GM18502 (cell line): ENCODE measurements around the gene ADAMTS17.
"Not testable (repeated sequence)": the region's sequence is repeated elsewhere in the genome, so short reads cannot be mapped to it uniquely, and the experiment has no call there.

ENCODE experiments used
- ATAC-seq: cut with Tn5 transposase; IDR thresholded peaks from one replicate; pipeline ENCODE4 v1.9.1; 2021; ENCODE audit warnings: mild to moderate bottlenecking; ENCODE audit not compliant: unreplicated experiment, poor library complexity

Gene ADAMTS17

DNA sequence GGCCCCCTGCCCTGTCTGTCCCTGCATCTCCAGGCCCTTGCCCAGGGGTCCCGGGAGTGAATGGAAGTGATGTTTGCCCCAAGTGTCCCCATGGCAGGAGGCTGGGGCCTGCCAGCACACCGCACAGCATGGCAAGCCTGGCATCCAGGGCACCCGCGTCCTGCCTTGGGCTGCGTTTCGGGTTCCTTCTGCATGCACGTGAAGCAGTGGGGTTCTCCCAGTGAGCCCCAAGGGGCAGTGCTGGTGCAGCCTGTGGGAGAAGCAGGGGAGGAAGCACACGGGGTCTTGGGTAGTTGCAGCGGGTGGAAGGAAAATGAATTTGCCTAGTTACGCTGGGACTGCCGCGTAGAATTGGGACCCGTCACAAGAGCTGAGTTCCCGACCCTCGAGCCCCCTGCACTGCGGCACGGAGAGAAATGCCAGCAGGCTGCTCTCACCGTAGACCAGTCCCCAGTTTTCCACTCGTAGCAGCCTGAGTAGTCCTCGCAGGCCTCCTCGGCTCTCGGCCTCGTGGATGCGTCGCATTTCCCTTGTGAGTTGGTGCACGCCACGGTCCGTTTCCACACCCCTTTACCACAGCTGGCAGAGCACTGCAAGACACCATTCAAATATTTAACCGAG lies 349.1 kb downstream of the ADAMTS17 start:
- ATAC-seq = no peak

GRCh38 chr15:99989095-99989494 lies 352.7 kb downstream of the ADAMTS17 start:
- ATAC-seq = no peak

GRCh38 chr15:99987701-99988100 lies 354.1 kb downstream of the ADAMTS17 start:
- no peak for ATAC-seq

- ATAC-seq = no peak
Measured at GRCh38 chr15:99987119-99987506, 354.7 kb downstream of the ADAMTS17 start.

DNA sequence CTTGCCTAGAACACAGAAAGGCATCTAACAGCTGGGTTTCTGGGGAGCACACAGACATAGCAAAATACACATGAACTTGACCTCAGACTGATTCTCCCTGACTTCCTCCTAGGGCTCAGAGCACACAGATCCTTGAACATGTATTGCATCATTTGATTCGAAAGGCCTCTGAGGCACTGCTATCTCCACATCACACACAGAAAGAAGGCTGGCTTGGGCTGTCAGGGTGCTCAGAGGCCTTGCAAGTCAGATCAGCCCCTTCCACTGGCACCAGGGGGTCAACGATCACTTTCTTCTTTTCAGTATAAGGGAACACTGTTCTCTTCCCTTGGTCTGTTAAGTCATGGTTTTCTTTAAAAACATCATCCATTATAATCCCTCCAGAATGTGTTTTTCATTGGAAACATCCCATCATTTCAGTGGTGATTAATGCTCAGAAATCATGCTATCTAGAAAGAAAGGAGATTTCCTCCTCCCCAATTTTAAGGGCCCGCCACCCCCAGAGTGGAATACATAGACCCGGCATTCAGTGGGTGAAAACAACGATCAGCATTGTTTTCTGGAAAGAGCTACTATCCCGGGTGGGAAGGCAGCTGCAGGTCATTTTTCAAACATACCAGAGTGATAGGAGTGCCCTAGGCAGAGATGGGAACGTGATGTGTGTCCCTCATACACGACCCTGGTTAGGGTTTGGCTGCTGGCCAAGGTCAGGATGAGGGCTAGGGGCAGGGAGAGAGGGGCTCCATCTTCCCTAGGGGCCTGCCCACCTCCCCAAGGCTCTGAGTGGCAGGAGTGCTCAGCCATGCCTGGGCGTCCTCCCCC lies 355.3 kb downstream of the ADAMTS17 start:
- no peak for ATAC-seq

- no peak for ATAC-seq
Measured at GRCh38 chr15:99985878-99986277, 355.9 kb downstream of the ADAMTS17 start.

- no peak for ATAC-seq
Measured at GRCh38 chr15:99984491-99985243, 357.1 kb downstream of the ADAMTS17 start.

DNA sequence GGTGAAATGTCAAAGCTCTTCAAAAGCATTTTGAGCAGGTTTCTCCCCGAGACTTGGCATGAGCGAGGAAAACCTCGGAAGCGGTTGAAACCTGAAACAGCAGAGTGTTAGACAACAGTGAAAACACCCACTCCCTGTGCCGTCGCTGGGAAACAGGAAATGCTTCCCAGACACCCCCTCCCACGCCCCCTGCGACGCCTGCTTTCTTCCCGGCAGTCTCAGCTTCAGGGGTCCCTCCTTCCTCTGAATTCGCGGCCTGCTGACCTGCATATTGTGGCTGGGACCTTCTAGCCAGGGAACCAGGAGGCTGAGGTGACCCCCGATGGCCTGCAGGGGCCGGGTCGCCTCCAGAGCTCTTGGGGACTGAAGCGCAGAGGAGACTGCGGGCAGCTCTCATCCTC lies 357.9 kb downstream of the ADAMTS17 start:
- ATAC-seq = no peak

DNA sequence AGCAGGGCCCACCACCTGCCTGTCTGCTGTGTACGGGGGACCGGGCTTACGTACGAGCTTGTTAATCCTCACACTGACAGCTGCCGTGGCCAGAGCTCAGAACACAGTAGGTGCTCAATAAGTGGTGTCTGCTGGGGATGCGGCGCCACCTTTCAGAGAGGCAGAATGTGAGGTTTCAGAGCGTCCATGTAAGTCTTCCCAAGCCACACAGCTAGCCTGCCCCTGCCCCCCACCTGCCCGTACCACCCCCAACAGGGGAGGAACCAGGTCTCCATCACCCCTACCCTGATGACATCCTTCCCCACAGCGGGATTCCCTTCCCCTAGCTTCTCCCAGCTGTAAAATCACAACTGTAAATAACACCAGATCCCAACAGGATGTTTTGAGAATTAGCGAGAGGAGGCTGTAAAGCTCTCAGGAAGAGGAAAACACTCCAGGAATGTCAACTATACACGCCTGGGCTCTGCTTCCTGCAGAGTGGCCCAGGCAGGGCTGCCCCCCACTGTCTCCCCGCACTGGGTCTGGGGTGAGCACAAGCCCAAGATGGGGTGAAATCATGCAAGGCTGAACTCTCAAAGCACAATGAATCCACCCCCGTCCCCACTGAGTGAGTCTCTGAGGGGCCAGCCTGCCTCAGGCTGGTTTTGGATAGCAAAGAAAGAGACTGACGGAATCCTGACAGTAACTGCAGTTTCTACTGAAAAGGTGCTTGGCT lies 358.4 kb downstream of the ADAMTS17 start:
- no peak for ATAC-seq

DNA sequence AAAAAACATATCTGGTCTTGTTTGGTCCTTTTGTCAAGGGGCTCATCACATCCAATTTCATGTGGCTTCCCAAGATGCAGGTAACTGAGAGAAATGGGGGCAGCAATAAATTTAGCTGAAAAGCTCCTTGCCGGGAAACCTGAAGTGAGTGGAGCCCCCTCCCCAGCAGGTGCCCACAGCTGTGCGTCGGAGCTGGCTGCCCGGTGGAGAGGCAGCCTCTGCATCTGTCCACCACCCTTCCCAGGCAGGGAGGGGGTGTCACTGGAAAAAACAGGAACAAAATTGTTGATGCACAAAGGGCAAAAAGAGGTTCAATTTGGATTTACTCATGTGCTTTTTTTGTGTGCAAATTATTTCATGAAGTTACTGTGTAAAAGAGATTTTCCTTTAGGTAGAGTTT lies 359.1 kb downstream of the ADAMTS17 start:
- no peak for ATAC-seq

- no peak for ATAC-seq
Measured at GRCh38 chr15:99981839-99982658, 359.7 kb downstream of the ADAMTS17 start.

DNA sequence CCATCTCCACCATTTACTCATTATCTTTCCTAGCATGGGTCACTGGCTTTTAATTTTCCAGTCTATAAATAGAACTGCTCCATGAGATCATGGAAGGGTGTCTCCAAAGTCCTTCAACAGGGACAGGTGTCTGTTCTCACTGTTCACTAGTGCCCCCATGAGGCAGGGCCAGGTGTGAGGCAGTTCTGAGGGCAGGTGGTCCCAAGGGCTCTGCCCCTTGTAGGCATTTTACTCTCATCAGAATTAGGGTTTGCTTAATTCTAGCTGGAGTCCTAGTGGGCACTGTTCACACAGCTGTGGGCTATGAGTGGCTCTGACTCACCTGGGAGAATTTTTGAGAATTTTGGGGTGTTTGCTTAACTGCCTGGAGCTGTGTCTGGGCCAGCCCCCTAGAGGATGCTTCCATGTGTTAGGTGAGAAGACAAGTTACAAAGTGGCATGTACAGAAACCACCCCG lies 360.6 kb downstream of the ADAMTS17 start:
- no peak for ATAC-seq

GRCh38 chr15:99980752-99981151 lies 361.0 kb downstream of the ADAMTS17 start:
- no peak for ATAC-seq

- not testable (repeated sequence) for ATAC-seq
Measured at GRCh38 chr15:99979886-99980285, 361.9 kb downstream of the ADAMTS17 start.

DNA sequence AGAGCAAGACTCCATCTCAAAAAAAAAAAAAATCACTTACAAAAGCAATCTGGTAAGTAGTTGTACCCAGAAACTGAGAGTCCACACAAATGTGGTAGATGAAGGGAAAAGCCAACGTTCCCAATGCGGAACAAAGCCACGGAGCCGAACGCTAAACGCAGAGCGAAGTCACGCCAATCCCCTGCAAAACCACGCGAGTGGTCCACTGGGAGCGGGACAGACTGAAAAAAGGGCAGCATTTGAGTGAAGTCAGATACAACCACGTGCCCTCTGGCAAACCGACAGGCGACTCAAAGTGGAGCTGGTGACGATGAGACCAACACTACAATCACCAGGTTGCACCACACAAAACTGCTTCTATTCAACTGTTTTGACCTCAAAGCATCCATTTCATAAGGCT lies 362.4 kb downstream of the ADAMTS17 start:
- ATAC-seq = no peak

DNA sequence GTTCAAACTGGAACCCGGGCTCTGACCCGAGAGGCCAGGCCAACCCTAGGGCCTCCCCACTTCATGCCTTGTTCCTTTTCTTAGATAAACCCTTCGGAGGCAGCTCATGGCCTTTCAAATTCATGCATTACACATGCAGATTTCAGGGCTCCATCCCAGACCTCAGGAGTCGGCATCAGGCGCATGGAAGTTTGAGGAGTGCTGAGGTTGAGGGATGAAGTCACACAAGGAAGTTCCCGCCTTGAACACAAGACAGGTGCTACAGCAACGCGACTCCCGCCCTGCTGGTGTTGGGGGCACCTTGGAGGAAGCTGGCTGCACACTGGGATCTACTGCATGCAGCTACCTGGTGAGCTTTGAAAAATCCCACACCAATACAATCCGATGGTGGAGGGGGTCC lies 363.3 kb downstream of the ADAMTS17 start:
- ATAC-seq = no peak

DNA sequence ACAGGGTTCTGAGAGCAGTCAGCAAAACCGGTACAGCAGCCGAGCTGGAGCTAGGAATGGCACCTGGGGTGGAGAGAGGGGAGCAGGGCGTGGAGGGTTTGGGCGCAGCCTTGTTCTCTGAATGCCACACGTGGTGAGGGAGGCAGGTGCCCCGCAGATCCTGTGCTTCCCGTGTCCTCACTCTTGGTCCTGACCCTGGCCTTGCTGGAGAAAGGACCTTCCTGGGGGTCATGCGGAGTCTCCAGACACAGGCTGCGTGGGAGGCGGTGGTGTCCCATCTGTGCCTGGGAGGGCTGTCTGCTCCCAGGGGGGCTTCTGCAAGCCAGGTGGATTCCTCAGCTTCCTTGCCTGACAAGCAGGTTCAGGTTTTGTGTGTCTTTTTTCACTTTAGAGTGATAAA lies 363.8 kb downstream of the ADAMTS17 start:
- no peak for ATAC-seq

DNA sequence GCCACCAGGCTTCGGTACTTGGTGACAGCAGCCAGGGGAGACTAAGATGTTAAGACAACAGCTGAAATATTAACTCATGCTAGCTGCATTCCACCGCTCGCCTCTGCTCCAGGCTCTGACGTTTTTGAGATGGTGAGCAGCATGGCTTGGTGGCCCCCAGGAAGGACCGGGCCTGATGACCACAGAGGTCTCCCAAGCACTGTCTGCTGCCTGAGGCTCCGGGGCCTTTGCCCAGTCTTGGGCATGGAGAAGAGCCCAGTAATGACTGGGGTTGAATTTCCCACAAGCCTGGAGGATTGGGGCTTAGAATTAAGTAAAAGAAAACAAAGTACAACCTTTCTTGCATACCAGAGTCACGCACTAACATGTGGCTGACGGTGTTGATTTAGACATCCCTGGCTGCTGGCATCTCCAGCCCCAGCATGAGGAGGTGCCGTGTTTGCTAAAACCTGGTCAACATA lies 364.9 kb downstream of the ADAMTS17 start:
- no peak for ATAC-seq

DNA sequence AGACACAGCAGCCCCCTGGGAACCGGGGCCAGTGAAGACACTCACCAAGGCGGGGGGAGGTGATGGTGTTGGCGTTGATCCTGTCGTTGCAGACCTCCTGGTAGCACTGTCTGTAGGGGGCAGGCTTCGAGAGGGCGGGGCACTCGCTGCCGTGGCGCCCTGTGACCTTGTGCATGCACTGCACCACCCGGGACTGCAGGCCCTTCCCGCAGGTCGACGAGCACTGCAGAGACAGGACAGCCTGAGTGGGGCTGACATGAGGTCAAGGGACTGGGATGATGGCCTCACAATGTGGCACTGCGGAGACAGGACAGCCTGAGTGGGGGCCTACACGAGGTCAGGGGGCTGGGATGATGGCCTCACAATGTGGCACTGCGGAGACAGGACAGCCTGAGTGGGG lies 365.8 kb downstream of the ADAMTS17 start:
- no peak for ATAC-seq

DNA sequence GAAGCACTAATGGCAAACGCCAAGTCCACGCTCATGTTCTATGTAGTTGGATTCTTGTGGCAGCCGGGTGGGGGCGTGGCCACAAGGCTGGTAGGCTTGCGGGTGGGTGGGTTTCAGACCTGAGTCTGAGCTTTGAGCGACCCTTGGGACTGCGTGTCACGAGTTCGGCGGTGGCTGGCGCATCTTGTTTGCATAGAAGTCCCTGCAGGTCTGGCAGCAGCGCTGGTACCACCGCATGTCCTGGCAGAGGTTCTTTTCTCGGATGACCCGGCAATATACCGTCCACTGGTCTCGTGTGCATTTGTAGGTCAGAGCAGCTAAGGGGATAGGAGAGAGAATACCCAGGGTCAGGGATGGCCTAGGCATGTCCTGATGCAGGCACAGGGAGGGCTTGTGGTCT lies 367.5 kb downstream of the ADAMTS17 start:
- no peak for ATAC-seq
